Measurements from ENCODE around the gene NOP53.
"Not testable (repeated sequence)": the region's sequence is repeated elsewhere in the genome, so short reads cannot be mapped to it uniquely, and the experiment has no call there.

The NOP53 gene

GRCh38 chr19:47726467-47726866, 18.9 kb upstream of the NOP53 start:
- peaks cover 2% of the 10 kb centered on the region for H3K4me1 ChIP-seq
- no peaks in the 10 kb centered on the region for H3K79me2 ChIP-seq
- H3K27me3 ChIP-seq (ENCODE audit: control insufficient read depth, insufficient read depth, low read length): no peaks in the 10 kb centered on the region
- TF ChIP-seq CTCF (IDR thresholded peaks at IDR 0.05): no peak
- no peak overlapping the region for H3K27ac ChIP-seq
- H2AFZ ChIP-seq: no peak overlapping the region
- no peak overlapping the region for H3K4me3 ChIP-seq (ENCODE audit: low read depth, low read length)
- H3K36me3 ChIP-seq (ENCODE audit: control insufficient read depth, insufficient read depth, low read length): no peaks in the 10 kb centered on the region
- H3K4me2 ChIP-seq (ENCODE audit: low read length): no peak overlapping the region
- H3K9me3 ChIP-seq (ENCODE audit: control insufficient read depth, low read length): no peaks in the 10 kb centered on the region
- no peak overlapping the region for H3K9ac ChIP-seq

GRCh38 chr19:47728295-47728694, 17.1 kb upstream of the NOP53 start:
- not testable (repeated sequence) for H3K9me3 ChIP-seq (ENCODE audit: control insufficient read depth, low read length); H3K79me2 ChIP-seq; H3K27me3 ChIP-seq (ENCODE audit: control insufficient read depth, insufficient read depth, low read length); H3K4me3 ChIP-seq (ENCODE audit: low read depth, low read length); H3K9ac ChIP-seq; H3K4me1 ChIP-seq; H2AFZ ChIP-seq; H3K27ac ChIP-seq; H3K4me2 ChIP-seq (ENCODE audit: low read length); H3K36me3 ChIP-seq (ENCODE audit: control insufficient read depth, insufficient read depth, low read length)

- TF ChIP-seq CTCF (IDR thresholded peaks at IDR 0.05): no peak
- no peaks in the 10 kb centered on the region for H3K4me1 ChIP-seq
- no peak overlapping the region for H3K4me3 ChIP-seq (ENCODE audit: low read depth, low read length)
- peak overlapping the region; percentile 76 for H2AFZ ChIP-seq
- H3K4me2 ChIP-seq (ENCODE audit: low read length): peak overlapping the region; percentile 48
- H3K79me2 ChIP-seq: no peaks in the 10 kb centered on the region
- no peak overlapping the region for H3K9ac ChIP-seq
- H3K27ac ChIP-seq: no peak overlapping the region
- H3K27me3 ChIP-seq (ENCODE audit: control insufficient read depth, insufficient read depth, low read length): no peaks in the 10 kb centered on the region
- H3K36me3 ChIP-seq (ENCODE audit: control insufficient read depth, insufficient read depth, low read length): no peaks in the 10 kb centered on the region
- no peaks in the 10 kb centered on the region for H3K9me3 ChIP-seq (ENCODE audit: control insufficient read depth, low read length)
Measured at GRCh38 chr19:47729468-47729798, 15.9 kb upstream of the NOP53 start.

- Histone ChIP-seq H3K9ac (no peak overlapping the region), H3K79me2 (no peaks in the 10 kb centered on the region), H3K4me1 (no peaks in the 10 kb centered on the region), H3K27me3 (ENCODE audit: control insufficient read depth, insufficient read depth, low read length) (no peaks in the 10 kb centered on the region), H3K27ac (no peak overlapping the region), H2AFZ (peak overlapping the region; percentile 76), H3K4me2 (ENCODE audit: low read length) (peak overlapping the region; percentile 48), H3K4me3 (ENCODE audit: low read depth, low read length) (no peak overlapping the region), H3K9me3 (ENCODE audit: control insufficient read depth, low read length) (no peaks in the 10 kb centered on the region), H3K36me3 (ENCODE audit: control insufficient read depth, insufficient read depth, low read length) (no peaks in the 10 kb centered on the region)
- TF ChIP-seq CTCF (IDR thresholded peaks at IDR 0.05): no peak
Measured at GRCh38 chr19:47729799-47730520, 15.4 kb upstream of the NOP53 start.

GRCh38 chr19:47730521-47730889, 14.8 kb upstream of the NOP53 start:
- H3K27ac ChIP-seq: no peak overlapping the region
- H3K4me1 ChIP-seq: no peaks in the 10 kb centered on the region
- H3K4me3 ChIP-seq (ENCODE audit: low read depth, low read length): no peak overlapping the region
- no peaks in the 10 kb centered on the region for H3K36me3 ChIP-seq (ENCODE audit: control insufficient read depth, insufficient read depth, low read length)
- no peak overlapping the region for H3K4me2 ChIP-seq (ENCODE audit: low read length)
- no peaks in the 10 kb centered on the region for H3K79me2 ChIP-seq
- no peaks in the 10 kb centered on the region for H3K9me3 ChIP-seq (ENCODE audit: control insufficient read depth, low read length)
- no peak overlapping the region for H3K9ac ChIP-seq
- TF ChIP-seq CTCF (IDR thresholded peaks at IDR 0.05): no peak
- H2AFZ ChIP-seq: no peak overlapping the region
- H3K27me3 ChIP-seq (ENCODE audit: control insufficient read depth, insufficient read depth, low read length): no peaks in the 10 kb centered on the region
